Stromal cell of bone marrow (primary cell): Measurements from ENCODE around the gene FBXW7.
A peak's percentile ranks its signal among the peaks of the same experiment; 100 is the strongest.

ENCODE experiments used
- DNase-seq: peaks from one replicate; pipeline ENCODE4 v3.0.0-alpha.2; 2012; ENCODE audit warnings: low read depth

Gene FBXW7

DNA sequence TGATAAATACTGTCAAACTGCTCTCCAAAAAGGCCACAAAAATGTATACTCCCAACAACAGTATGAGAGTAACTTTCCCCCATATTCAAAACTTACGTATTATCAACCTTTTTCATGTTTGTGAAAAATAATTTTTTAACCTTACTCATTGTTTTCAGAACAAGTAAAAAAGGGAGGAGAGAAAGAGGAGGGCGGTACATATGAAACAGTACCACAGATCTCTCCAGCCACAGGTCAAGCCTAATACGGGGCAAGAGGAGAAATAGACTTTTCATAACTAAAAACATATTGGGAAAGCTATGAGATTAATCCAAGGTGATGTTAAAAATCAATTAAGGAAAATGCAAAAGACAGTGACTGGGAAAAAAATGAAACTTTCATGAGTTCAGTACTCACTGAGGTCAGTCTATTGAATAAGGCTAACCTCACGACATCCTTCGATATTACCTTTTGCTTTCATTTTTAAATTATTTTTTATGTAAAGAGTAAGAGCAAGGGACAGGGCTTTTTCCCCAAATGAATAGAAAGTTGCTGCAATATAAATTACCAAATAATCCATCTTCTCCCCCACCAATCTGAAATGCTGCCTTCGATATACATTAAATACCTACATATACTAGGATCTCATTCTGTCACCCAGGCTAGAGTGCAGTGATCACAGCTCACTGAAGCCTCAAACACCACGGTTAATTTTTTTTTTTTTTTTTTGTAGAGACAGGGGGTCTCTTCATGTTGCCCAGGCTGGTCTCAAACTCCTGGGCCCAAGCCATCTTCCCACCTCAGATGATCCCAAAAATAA is 25.3 kb downstream of the FBXW7 start:
- DNase-seq, result no peak

DNA sequence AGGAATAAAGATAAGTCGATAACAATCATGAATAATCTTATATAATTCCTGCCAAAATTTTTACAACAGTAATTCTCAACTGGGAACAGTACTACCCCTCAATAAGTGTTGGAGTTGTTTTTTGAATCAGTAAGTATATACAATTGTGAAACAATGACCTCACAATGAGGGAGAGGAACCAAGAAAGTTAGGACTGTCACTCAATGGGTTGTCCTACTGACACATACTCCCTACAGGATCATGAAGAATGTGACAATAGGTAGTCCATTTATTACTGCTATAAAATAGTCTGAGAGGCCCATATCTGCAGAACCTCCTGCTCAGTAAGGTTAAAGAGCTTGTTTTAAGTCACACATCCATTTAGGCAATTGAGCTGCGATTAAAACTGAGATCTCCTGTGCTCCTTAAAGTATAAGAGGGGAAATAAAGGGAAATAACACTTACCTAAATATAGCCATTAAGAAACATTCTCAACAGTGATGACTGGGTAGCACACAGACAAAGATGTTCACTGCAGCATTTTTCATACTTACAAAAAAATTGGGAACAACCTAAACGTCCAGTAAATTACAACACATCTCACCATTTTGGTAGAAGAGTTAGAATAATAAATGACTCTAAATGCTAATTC is 26.2 kb downstream of the FBXW7 start:
- no peak for DNase-seq

DNA sequence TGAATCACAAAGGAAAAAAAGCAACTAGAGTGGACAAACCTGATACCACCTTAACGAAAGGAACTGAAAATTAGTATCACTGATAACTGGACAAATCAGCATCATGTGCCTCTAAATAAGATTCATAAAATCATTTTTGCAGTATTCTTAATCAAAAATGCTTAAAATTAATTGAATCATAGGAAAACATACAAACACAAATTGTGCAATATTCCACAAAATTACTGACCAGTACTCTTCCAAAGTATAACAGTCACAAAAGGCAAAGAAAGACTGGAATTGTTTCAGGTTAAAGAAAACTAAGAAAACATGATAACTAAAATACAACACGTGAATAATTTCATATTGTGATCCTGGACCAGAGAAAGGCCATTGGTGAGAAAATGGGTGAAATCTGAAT is 27.1 kb downstream of the FBXW7 start:
- no peak for DNase-seq

DNA sequence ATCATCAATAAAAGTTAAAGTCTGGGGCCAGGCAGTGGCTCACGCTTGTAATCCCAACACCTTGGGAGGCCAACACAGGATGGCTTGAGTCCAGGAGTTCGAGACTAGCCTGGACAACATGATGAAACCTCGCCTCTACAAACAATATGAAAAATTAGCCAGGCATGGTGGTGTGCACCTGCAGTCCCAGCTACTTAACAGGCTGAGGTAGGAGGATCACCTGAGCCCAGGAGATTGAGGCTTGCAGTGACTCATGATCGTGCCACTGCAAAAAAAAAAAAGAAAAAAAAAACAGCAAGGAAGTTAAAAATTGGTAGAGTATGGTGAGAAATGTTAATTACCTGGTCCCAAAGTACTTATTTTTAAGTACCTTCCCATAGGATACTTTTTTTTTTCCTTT is 27.5 kb downstream of the FBXW7 start:
- no peak for DNase-seq

DNA sequence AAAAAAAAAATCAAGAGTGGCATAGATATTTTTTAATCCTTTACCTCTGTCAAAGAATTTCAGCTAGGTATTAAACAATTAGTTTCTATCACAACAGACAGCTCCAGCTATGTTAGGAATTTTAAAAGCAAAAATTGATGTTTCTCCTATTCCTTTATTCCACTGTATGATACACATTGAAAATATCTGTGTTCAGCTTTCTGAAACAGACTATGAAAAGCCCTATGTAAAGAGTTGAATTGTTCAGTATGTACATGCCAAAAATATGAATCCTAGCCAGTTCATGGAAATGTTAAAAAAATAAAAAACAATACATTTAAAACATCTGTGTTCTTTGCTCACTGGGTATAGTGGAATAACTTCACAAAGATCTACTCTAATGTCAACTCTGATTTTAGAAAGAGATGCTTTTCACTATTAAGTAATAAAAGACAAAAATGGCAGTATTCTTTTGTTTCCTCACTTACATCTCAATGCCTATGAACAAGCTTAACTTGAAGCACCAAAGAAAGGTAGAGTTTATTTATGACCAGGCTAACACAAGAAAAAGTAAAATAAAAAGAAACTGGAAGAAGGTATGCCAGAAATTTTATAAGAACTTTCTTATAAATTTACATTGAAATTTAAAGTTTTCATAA is 32.1 kb downstream of the FBXW7 start:
- no peak for DNase-seq

DNA sequence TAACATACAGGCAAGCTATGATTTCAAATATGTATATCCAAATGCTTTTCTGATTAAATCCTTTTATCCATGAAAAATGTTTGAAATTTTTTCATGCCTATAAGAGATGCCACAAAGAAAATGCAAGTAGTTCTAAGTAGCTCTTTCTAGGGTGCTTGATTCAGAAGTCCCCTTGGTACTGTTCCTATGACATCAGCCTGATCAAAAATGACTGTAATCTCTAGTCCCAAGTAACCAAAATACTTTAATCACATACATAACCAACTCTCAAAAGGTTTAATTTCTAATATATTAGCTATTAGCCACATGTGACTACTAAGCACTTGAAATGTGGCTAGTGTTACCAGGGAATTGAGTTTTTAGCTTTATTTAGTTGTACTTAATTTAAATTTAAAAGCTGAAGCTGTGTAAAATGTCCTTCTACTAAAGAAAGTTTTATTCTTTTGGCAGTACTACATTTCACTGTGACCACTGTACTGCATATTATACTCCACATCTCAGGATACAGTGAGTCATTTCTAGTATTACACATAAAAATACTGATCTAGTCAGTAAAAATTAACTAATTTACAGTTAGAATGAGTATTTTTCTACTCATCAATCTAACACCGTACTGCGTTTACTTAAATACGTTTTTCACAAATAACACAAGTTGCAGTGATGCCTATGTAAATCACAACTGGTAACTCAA is 33.9 kb downstream of the FBXW7 start:
- DNase-seq, result no peak

DNA sequence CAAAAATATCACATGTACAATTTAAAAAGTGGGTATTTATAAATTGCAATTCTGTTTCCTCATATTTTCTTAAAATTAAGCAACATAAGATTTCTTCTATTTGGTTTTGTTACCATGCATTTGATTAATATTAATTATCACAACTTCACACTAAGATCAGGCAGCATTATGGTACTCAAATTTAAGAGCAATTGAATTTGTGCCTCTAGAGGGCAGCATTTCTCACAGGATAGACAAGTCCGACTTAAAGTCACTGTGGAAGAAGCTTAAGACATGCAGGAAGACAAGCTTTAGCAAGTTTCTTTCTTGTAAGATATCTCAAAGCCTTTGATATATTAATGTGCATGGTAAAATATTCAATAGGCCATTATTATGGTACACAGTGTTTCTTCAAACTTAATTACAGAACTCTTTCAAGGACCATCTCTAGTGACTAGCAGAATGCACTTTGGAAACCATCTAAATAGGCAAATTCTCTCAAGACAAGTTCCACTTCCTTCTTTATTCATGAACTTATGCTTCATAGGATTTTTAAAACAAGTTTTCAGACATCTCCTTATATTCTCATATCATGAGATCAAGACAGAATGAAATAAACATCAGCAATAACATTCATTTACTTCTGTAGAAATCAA is 35.0 kb downstream of the FBXW7 start:
- peak; percentile 63 for DNase-seq

DNA sequence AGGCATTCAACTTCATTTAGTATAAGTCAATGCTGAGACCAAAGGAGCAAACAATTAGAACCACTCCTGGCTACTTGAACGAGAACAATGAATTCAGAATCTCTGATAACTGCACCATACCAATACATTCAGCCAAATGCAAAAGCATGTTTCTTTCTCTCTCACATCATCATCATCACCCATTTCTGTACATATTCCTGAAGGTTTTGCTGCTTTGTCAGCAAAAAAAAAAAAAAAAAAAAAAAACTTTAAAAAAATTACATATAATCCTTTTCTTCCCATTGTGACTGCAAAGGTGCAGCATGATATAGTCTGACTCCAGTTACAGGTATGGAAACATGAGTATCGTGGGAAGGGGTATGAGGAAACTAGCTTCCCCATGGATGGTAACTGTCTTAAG is 35.6 kb downstream of the FBXW7 start:
- DNase-seq, result no peak

DNA sequence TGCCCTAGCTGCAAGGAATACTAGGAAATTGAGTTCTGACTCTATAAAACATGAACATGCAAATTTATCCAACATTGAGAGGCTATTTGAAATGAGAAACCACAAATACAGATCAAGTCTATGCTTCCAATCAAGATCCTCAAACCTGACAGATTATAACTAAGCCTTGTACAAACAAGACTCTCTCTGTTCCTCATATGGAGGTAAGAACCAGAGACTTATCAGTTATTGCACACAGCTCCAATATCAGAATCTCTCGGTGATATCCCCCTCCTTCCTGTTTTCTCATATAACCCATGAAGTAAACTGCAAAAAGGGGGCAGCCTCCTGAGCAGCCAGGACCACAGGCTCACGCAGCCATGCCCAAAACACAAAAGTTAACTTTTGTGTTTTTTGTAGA is 36.5 kb downstream of the FBXW7 start:
- DNase-seq, result no peak

DNA sequence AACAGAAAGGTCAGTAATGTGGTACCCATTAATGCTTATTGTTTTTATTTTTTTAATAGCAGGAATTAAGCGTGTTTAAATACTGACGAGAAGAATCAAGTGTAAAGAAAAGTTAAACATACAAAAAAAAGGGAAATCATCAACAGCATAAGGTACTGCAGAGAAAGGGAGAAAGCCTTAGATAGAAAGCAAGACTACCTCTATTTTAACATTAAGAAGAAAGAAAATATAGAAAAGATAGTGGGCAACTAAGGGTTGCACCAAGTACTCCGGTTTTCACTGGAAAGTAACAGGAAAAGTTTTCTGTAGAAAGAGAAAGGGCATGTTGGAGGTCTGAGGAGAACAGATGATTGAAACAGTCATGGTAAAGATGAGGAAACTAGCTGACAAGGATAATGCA is 41.9 kb downstream of the FBXW7 start:
- no peak for DNase-seq

DNA sequence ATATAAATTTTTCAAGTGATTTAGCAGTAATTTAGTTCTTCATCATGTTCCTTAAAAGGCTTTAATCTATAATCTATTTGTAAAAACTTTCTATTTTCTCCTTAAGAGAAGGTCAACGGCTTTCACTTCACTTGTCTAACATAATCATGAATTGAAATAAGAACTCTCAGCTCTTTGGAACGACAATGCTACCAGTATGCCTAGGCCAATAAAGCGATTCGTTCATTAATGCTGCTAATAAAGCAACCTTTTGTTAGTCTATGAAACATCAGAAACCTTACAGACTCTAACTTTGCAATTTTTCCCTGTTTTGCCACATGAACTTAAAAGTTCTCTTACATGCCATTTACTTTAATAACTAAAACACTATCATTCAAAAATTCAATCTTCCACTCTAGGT is 47.6 kb downstream of the FBXW7 start:
- DNase-seq, result no peak

DNA sequence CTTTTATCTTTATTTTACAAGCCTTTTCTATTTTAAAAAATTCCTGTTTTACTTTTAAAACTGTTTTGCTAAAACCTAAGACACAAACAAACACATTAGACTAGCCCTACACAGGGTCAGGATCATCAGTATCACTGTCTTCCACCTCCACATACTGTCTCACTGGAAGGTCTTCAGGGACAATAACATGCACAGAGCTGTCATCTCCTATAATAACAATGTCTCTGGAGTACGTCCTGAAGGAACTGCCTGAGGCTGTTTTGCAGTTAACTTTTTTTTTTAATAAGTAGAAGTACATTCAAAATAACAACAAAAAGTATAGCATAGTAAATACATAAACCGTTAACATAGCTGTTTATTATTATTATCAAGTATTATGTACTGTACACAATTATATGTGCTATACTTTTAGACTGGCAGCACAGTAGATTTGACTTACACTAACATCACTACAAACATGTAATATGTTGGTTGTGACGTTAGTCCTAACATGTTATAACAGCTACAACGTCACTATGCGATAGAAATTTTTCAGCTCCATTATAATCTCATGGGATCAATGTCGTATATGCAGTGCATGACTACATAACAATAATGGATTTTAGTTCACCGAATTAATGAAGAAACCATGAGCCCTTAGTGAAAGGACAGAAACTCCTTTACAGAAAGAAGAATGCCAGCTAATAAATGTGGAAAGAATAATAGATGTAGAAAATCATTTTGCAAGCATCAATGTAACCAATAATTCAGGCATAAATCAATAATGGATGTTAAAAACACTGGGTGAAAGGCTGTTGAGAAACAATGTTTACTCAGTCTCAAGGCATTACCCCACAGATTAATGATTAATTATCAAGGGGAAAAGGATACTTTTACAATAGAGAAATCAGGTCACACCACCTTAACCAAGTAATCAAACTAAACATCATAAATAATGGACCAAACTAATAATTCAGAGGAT is 49.2 kb downstream of the FBXW7 start:
- DNase-seq, result no peak

DNA sequence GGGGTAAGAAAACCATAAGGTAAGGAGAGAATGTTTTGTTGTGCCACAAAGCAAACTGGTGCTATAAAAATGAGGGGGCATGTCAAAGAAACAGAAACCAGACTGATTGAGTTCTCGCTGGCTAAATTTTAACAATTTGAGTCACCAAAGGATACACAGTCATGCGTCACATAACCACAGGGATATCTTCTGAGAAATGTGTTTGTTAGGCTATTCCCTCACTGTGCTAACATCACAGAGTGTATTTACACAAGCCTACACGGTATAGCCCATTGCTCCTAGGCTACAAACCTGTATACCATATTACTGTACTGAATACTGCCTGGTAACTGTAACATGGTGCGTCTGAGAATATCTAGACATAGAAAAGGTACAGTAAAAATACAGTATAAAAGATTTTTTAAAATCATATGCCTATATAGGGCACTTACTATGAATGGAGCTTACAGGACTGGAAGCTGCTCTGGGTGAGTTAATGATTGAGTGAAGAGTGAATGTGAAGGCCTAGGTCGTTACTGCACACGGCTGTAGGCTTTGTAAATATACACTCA is 50.1 kb downstream of the FBXW7 start:
- DNase-seq, result peak; percentile 75

DNA sequence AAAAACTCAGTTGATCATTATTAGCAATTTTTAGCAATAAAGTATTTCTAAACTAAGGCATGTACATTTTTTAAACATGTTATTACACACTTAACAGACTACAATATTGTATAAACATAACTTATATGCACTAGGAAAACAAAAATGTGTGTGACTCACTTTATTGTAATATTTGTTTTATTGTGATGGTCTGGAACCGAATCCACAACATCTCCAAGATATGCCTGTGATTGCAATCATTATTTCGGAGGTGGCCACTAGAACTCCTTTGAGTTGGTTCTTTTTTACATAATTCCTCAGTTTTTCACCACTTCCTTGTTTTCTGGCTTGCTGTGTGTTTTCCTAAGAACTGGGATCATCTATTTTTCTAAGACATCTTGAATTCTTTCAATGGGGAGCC is 53.7 kb downstream of the FBXW7 start:
- DNase-seq, result no peak

DNA sequence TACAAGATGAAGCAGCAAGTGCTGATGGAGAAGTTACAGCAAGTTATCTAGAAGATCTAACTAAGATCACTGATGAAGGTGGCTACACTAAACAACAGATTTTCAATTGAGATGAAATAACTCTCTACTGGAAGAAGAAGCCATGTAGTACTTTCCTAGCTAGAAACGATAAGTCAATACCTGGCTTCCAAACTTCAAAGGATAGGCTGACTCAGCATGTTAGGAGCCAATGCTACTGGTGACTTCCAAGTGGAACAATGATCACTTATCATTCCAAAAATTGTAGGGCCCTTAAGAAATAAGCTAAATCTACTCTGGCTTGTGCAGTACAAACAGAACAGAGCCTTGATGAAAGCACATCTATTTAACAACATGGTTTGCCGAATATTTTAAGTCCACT is 55.0 kb downstream of the FBXW7 start:
- no peak for DNase-seq

DNA sequence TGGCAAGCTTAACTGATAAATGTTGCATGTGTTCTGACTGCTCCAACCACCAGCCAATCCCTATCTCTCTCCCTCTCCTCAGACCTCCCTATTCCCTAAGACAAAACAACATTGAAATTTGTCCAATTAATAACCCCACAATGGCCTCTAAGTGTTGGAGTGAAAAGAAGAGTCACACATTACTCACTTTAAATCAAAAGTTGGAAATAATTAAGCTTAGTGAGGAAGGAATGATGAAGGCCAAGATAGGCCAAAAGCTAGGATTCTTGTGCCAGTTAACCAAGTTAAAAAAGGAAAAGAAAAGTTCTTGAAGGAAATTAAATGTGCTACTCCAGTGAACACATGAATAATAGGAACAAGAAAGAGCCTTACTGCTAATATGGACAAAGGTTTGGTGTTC is 55.6 kb downstream of the FBXW7 start:
- DNase-seq, result no peak

DNA sequence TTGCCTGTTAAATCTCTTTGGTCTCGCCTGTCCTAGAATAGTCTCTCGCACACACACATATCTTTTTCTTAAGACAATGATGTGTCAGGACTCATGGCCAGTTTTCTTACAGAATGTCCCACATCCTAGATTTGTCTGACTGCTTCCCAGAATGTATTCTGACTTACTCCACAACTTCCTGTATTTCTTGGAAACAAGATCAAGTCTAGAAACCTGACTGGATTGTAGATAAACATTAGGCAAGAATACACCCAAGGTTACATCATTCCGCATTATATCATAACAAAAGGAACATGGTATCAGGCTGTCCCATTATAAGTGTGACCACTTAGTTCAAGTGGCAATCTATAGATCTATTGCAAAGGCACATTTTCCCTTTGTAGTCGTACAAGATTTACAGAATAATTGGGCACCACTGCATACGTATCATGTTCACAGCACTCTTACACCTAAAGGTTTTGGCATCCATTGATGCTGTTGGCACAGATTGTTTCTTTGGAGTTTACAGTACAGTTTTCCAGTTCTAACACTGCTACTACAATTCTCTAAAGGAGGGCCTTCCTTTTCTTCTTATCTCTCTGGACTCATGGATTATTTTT is 56.4 kb downstream of the FBXW7 start:
- DNase-seq, result peak; percentile 41

DNA sequence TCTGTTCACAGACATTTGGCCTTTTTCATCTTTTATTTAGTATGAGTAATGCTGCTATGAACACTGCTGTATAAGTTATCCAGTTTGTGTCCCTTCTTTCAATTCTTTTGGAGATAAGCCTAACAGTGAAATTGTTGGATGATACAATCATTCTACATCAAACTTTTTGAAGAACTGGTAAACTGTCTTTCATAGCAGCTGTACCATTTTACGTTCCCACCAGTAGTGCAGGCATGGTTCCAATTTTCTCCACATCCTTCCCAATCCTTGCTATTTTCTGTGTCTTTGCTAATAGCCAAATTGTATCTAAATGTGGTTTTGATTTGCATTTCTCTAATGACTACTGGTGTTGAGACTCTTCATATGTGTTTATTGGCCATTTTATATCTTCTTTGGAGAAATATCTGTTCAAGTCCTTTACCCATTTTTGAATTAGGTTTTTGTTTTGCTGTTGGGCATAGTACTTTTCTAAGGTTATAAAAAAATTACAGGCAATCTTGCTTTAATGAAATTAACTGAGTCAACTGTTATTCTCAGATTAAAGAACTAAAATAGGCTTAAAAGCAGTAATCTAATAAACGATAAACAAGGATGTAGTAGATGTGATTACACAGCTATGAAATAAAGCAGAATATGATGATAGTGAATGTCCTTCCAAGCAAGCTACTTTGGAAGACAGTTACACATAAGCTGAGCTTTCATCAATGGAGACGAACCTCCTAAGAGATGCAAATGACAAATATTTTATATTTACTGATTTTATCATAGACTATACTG is 57.2 kb downstream of the FBXW7 start:
- no peak for DNase-seq

DNA sequence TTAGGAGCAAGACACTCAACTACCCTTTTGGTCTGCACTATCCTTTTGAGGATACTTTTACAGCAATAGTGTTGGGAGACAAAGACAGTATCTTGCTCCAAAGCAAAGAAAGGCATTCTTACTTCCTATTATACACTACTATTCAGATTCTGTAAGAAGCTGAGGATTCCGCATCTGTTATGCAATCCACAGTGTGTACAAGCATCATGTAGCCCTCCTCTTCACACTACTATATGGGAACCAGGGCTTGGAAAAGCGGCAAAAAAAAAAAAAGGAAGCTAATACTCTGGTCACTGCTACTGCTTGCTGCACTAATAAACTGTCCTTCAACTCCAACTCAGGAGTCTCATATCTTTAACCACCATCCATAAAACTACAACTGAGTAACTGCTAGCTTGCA is 59.1 kb downstream of the FBXW7 start:
- no peak for DNase-seq
